UCSD-AML1 (cell line): ENCODE data around the gene BAG2.
A peak's percentile ranks its signal among the peaks of the same experiment; 100 is the strongest.

Experiments
- DNase-seq: peaks from one replicate; lab custom pipeline; 2025; ENCODE audit not compliant: unreplicated experiment; lab: John Stamatoyannopoulos, UW

BAG2 gene

DNA sequence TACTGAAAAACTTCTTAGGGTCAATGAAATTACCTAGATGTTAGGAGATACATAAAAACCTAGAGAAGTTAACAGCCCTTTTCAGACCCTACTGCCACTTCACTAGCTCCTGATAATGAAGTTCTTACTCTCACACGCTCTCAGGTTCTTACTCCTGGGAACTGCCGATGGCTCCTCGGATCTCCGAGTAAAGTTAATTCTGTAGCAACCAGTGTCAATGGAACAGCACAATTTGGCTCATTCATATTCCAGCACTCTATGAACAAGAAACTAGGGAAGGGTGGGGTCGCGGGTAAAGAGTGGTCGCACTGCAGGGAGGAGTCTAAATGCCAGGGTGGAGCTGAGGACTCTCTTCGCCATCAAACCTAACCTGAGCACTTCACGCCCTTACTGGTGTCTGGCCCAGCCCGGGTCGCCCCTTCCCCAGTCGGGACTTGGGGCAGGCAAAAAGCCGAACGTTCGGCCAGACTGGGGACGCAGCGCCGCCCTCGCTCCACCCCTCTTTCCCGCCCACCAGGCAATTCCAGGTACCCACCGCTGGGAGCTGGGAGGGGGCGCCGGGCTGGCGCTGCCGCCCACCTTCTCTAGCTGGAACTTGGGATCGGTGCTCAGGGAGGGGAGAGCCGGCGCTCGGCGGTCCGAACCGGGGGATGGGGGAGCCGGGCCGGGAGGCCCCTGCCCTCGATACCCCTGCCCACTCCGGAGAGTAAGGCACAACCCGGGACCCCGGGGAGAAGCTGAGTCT, 49.2 kb downstream of the BAG2 start:
- peak; percentile 69 for DNase-seq

DNA sequence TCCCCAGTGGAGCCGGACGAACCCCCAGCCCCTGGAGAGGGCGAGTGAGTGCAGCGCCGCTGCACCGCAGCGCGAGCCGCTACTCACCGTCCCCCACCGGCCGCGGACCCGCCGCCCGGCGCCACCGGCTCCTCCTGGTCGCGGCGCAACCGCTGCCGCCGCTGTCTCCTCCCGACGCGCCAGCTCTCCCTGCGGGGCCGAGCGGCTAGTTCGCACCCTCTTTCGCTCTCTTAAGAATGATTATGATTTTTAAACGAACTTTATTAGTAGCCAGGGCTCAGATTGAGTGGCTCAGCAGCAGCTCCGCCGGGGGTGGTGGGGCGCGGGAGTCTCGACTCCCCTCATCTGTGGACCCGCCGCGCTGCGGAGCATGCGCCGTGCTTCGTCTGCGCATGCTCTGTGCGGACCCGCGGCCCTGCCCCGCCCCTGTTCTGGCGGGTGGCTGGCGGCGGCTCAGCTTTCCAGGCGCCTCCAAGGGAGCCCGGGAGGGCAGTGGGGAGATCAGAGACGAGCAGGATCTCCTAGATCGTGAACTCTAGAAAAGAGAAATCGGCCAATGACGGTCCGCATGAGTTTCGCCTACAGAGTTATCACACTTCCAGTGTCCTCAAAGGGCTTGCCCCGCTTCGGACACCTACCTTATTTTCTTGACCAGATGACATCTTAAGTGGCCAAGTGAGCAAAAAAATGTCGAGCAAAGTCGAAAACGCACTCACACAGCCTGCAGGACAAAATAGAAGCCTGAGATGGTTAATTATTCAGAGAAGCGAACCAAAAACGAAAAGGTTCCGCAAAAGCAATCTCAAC, 50.0 kb downstream of the BAG2 start, which contains the start of gene RAB23:
Gene RAB23, minus strand, starts transcription at position 372 of the 807 bp plus-strand sequence. CDS start 11,927 bp downstream, outside the sequence.
- peak; percentile 90 for DNase-seq

DNA sequence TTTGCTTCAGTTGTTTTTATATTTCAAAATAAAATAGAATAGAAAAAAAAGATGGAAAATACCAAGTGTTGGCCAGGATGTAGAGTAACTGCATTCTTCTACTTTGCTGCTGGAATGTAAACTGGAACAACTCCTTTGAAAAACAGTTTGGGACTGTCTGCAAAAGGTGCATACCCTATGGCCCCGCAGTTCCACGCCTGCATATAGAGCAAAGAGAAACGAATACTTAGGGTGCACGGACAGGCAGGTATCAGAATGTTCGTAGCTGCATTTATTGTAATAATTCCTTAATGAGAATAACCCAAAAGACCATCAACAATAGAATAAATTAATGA, 50.6 kb downstream of the BAG2 start:
- DNase-seq: no peak

DNA sequence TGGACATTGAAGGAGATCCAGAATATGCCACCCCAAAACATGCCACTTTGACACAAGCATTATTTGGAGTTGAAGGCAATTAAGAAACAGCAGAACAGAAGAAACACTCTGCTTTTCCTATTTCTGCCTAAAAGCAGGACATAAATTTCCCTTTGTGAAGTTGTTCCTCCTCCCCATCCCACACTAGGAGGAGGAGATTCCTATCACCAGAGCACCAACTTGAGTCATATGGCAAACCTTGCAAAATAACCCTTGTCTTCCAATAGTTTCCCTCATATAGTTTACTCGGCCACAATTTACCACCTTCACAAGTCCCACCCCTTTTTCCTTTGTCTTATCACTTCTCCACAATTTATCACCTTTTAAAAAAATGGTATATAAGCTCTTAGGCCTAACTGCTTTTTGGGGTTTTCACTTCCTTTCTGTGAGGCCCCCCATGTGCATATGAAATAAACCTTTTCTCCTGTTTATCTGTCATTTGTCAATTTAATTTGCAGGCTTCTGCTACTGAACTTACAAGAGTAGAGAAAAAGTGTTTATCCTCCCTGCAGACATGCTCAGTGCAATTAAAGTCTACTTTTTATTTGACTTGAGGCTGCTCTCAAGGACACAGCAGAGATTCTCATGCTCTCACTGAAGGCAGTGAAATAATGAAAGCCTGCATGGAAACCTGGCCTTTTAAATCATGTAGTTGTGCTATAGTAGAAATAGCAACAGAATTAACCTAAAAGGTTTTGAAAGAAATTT, 52.8 kb downstream of the BAG2 start:
- DNase-seq: no peak

DNA sequence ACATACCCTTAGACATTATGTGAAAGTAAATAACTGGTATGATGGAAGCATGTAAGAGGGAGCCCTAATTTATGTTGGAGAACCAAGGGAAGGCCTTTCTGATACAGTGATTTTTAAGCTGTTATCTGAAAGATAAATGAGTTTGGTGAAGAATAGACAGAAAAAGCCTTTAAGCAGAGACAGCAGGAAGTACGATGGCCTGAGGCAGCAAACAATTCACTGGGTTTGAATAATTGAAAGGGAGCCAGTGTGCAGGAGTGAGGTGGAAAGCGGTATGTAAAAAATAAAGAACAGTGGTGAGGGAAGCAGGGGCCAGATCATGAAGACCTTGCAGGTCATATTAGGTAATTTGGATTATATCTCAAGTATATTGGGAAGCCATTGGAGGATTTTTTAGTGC, 54.1 kb downstream of the BAG2 start:
- DNase-seq: no peak
